LoVo (cell line): ENCODE measurements around the gene NPB.

Source experiments
- DNase-seq: peaks from one replicate; pipeline ENCODE4 v3.0.0-alpha.2; 2016; ENCODE audit warnings: low spot score

The NPB gene

DNA sequence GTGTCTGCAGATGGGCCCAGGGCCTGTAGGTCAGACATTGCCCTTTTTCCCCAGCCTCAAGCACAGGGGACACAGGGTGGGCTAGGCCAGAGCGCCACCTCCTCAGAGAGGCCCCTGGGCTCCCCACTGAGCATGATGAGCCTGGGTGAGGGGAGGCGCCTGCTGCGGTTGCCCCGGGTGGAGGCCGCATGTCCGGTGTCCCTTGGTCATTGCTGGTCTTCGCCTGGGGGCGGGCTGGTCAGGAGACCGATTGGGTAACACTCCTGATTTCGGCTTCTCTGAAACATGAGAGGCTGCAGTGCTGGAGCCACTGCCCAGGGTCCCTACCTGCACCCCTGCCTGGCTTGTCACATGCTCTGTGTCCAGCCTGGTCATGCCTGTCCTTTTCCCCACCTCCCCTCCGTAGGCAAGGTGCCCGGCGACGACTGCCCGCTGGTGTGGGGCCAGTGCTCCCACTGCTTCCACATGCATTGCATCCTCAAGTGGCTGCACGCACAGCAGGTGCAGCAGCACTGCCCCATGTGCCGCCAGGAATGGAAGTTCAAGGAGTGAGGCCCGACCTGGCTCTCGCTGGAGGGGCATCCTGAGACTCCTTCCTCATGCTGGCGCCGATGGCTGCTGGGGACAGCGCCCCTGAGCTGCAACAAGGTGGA lies 2.4 kb upstream of the NPB start:
- no peak for DNase-seq

DNA sequence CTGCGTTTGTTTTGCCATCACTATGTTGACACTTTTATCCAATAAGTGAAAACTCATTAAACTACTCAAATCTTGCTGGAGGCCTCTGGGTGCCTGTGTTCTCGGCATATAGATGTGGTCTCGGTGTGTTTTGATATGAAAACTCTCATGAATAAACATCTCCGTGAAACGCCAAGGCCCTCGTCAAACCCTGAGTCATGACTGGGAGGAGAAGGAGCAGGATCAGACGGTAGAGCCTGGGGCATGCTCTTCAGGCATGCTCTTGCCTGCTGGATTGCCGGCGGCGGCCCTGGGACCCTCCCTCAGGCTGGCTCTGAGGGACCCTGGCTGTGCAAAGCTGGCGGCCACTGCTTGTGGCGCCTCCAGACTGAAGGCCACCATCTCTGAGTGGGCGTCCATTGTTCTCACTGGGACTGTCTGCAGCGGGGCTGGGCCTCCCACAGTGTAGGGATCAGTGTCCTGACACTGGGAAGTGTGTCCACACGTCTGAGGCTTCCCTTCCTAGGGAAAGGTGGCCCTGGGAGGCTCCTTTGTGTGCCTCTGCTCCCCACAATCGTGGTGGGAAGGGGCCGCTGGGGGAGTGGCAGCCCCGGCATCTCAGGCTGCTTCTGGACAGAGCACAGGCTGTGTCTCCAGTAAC lies 1.7 kb upstream of the NPB start:
- no peak for DNase-seq

DNA sequence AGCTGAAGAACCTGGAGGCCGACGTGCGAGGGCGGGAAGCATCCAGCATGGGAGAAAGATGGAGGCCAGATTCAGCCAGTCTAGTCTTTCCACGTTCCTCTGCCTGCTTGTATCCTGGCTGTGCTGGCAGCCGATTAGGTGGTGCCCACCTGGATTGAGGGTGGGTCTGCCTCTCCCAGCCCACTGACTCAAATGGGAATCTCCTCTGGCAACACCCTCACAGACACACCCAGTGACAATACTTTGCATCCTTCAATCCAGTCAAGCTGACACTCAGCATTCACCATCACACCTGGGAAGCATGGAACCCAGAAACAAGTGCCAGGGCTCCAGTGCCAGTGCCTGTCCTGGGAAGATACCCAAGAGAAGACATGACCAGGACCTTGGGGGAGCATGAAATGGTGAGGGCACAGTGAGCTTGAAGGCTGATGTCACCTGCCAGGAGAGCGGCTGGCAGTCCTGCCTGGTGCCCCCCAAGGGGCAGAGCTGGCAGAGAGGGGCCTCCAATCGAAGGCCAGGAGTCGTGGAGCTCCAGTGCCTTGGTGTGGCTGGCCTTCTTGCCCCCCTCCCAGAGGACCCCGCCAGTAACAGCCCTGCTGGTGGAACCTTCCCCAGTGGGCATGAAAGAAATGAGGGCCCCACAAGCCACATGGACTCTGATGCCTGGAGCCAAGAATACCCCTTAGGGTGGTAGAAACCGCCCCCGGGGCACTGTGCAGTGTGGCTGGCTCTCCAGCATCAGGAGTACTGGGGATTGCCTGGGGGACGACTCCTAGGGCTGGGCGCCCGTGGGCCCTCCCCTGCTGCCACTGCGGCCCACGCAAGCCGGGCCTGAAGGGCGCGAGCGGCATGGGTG lies 643 bp upstream of the NPB start:
- no peak for DNase-seq

DNA sequence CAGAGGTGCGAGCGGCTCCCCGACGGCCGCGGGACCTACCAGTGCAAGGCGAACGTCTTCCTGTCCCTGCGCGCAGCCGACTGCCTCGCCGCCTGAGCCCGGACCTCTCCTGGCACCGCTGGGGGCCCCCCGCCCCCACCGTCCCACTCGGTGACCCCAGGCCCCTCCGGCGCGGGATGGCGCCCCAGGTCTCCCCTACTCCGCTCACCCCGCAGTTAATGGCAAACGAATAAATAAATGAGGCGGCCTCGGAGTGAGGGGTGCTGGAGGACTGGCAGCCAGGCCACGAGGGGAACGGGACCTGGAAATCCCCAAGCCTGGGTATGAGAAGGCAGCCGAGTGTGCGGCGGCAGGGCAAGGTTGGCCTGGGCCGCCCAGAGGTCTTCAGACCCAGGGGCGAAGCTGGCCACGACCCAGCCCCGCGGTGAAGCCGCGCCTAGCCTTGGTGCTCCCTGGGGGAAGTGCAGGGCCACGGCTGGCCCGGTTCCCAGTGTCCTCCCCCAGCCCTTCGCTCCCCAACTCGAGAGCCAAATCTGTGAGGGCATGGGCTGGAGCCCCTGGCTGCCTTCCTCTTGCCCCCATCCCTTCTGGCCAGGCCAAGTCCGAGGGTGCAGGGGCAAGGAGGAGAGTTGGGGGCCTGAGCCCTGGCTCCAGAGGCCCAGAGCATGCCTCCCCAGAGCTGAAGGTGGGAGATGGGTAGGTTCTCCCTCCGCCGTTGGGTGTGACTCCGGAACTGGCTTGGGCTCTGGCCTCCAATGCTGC lies 796 bp downstream of the NPB start:
- no peak for DNase-seq

DNA sequence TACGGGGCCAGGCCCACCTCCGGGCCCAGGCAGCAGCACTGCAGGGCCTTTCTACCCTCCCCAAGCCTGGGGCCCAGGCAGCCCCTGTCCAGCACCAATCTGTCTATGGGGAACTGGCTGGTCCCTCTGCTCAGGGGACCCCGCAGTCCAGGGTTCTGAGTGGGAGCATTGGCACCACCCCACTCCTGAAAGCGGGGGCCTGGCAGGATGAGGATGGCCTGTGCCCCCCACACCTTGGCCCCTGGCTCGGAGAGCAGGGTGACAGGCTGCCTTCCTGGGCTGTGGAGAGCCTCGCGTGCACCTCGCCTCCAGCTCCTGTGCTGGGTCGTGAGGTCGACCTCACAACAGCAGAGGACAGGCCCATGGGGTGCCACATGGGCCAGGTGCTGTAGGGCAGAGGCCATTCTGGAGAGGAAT lies 1.4 kb downstream of the NPB start:
- DNase-seq = no peak

DNA sequence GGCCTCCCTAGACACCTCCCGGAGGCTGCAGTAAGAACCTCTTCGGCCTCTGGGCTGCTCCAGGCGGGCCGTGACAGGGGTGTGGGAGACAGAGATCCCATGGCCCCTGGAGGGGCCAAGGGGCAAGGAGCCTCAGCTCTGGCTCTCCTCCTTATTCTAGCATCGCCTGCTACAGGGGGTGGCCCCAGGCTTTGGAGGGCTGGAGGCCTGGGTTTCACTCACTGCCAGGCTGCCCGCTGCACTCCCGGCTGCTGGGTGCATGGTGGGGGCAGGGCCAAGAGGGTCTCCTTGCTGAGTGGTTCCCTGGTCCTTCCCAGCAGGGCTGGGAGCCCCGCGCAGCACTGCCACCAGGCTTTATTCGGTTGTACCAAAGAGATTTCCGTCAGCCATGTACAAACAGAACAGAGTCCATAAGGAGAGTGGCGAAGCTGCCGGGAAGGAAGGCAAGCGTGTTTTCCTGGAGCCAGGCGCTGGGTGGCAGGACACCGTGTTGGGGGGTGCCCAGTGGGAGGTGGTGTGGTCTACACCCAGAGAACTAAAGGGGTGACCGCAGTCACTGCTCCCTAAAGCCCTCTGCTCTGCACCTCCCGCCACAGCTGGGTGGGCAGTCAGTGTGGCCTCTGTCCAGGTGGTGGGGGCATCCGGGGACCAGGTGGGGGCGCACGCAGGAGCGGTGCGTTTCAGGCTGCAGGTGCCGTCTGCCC lies 2.0 kb downstream of the NPB start:
- no peak for DNase-seq

DNA sequence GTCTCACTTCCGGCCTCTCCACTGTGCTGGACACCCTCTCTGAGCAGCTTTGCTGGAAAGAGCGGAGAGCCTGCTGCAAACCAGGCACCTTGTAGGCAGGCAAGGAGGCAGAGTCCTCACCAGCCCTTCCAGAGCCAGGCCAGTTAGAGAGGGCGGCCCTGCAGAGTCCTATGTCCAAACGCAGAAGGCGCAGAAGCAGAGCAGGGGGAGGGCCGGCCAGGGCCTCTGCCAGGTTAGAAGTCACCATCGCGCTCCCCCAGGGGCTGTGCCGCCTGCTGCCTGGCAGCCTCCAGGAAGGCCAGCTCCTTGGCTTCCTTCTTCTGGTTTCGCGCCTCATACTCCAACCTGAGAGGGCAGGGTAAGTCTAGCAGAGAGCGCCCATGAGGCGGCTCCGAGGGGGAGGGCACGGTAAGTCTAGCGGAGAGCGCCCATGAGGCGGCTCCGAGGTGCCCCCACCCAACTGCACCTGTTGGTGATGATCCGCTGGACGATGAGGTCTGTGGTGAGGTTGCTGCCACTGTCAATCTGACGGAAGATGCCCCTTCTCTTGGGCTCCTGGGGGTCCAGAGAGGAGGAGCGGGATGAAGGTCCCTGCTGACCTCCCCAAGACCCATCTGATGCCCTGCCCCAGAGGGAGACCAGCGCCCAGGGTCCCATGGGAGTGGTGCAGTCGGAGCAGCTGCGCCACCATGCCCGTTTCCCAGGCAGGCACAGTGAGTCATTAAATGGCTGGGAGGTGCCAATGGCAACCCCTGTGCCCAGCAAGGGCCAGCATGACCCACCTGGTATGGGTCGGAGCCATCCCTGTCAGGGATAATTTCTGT lies 2.8 kb downstream of the NPB start:
- DNase-seq = no peak

DNA sequence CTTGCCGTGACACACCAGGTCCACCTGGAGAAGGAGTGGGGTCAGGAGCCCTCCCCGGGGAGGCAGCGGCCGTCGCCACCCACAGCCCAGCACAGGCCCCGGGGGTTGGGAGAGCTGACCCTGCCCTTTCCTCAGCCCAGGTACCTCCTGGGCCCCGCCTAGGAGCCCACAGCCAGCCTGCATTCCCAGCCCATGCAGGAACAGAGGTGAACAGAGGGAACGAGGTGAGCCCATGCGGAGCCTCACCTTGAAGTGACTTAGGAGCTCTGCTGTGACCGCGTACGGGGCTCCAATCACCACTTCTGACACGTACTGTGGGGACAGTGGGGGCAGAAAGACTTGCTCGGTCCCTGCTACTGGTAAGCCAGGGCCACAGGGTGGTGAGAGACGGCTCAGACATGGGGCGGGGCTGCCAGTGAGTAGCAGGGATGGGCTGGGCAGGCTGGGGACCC lies 3.4 kb downstream of the NPB start:
- DNase-seq = no peak

DNA sequence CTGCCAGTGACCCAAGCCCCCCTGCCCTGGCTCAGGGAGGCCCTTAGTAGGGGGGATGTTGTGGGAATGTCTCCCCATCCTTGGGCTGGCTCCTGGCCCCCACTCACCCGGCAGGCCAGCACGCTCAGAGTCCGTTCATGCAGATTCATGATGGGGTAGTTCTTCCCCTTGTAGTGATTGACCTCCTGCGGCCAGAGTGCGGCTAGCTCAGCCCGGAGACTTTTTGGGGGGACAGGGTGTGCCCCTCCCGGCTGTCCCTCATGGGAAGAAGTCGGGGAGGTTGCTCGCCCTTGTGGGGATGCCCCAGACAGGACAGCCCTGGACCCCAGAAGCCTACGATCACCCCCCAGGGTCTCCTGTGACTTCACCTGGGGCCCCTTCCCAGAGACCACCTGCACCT lies 4.0 kb downstream of the NPB start:
- no peak for DNase-seq

DNA sequence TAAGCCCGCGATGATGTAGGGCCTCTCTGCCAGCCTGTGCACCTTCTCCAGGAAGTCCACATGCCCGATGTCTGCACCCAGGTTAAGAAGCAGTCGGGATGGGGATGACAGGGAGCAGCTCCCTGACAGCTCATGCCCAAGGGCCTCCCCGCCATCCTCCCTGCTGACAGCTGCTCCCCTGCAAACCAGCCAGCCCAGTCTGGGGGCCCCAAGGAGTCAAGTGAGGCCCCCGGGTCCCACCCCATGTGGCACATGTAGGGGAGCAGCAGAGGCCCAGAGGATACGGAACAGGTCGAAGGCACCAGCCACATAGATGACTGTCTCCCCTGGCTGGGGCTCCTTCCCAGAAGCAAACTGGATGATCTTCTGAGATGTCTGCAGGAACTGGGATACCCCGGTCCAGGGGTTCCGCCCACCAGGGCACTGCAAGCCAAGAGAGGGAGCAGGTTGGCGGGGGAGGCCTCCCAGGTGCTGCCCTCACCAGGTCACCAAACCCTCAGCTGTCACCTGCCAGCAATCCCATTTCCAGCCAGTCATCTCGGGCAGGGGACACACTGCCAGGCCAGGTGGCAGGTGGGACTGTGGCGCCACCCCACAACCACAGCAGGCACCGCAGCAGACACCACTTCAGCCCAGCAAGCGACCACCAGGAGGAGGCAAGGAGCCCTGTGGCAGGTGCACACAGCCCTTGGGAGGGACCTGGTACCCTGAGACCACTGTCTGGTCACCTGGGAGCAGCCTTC lies 4.6 kb downstream of the NPB start:
- no peak for DNase-seq

DNA sequence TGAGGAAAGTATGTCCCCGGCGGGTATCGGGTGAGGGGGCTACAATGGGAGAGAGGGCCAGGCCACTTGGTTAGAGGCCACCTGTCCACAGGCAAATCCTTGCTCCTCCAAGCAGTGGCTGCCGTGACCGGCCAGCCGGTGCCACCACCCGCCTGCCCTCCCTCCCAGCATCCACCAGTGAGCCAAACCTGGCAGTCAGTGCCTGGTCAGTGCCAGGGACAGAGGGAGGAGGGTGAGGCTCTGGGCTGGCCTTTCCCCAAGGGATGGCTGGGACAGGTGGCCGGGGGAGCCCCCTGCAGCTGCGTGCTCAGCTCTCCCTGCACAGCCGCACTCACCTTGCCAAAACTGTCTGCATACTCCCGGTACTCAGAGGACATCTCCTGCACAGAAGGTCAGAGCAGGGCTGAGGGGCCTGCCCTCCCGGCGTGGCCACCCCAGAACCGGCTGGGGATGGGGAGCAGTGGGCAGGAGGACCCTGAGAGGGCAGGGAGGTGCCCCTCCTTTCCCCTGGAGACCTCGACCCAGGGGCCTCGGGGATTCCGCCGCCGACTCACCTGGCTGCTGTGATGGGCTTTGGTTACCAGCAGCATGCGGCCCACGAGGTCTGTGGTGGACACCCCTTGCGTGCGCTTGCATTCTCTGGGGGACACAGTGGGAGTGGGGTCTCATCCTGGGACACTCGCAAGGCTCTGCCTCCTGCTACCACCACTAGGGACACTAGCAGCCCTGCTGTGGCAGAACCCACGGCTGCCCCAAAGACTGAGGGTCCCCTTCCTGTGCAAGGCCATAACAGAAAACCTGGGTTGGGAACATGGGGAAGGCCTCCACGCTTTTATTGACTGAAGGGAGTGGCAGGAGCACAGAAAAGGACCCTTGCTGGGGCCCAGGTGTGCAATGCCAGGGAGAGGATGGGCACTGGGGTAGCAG lies 5.4 kb downstream of the NPB start:
- no peak for DNase-seq

DNA sequence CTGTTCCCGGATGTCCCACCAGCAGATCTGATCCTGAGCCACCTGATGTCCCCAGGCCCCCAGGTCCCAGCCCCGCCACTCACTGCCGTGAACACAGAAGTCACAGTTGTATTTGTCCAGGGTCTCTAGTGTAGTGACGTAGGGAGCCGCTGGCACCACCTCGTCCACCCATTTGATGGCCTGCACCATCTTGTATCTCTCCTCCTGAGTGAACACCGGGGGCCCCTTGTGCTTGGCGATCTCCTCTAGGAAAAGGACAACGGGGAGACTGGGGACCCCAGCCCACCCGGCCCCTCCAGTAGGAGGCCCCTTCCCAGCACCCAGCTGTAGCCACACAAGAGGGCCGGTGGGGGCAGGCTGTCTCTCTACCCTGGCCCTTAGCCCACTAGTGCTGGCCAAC lies 6.8 kb downstream of the NPB start:
- DNase-seq = no peak

DNA sequence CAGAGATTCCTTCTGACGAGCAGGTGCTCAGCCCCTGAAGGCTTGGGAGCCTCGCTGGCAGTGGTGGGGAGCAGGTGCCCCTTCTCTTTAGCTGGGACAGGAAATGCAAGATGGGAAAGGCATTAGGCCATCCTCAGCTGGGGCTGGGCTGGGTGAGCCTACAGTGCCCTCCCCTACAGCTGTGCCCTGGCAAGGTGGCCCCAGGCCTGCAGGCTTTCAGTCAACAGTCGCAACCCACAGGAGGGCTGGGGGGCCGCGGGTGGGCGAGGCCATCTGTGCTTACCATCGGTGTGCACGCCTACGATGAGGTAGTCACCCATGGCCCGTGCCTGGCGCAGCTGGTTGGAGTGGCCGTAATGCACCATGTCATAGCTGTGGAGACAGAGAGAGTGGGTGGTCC lies 7.2 kb downstream of the NPB start:
- no peak for DNase-seq

DNA sequence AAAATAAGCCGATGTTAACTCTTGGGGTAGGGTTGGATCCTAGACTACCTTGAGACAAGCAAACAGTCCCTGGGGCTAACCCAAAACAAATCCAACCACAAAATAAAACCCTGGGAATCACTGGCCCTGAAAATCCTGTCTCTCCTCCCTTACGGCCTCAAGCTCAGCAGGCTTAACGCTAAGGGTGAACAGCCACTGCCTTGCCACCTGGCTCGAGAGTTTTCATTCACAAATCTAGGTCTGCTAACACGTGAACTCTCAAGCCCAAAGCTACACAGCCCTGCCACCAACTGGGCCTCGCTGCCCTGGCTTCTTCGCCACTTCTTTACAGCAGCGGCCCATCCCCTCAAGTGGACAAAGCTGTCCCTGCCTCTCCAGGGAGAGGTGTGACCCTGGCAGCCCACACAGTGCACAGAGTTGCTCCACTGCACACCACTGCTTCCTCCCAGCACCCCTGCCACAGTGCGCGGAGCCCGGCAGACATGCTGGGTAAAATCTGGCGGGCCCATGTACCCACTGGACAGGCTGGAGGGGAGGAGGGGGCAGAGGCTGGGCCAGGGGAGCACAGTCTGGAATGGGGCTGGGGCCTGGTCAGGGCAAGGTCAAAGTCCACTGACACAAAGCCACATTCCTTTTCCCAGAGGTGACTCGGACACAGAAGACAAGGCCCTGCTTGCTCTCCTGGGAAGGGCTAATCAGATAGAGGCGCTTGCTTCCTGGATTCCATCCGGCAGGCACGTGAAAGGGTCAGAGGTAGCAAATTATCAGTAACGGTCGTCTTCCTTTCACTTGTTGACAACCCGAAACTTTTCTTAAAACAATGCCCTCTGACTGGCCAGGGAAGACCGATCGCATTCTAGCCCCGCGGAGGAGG lies 8.2 kb downstream of the NPB start:
- DNase-seq = no peak

DNA sequence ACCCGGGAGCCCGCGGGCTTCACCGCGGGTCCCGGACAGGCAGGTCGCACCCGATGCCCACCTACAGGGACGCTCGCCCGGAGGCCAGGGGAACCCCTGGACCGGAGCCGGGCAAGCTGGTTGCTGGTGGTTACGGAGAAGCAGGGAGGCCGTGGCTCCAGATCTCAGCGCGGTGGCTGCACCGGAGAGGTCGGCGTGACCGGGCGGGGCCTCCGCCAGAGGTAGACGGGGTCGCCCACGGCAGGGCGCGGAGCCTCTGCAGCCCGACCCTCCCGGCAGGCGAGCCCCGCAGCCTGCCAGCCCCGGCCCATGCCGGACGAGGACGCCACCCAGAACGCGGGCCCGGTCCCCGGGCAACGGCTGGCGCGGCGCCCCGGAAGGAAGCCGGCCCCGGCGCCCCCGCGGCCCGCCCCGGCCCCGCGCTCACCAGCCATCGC lies 8.8 kb downstream of the NPB start:
- no peak for DNase-seq

DNA sequence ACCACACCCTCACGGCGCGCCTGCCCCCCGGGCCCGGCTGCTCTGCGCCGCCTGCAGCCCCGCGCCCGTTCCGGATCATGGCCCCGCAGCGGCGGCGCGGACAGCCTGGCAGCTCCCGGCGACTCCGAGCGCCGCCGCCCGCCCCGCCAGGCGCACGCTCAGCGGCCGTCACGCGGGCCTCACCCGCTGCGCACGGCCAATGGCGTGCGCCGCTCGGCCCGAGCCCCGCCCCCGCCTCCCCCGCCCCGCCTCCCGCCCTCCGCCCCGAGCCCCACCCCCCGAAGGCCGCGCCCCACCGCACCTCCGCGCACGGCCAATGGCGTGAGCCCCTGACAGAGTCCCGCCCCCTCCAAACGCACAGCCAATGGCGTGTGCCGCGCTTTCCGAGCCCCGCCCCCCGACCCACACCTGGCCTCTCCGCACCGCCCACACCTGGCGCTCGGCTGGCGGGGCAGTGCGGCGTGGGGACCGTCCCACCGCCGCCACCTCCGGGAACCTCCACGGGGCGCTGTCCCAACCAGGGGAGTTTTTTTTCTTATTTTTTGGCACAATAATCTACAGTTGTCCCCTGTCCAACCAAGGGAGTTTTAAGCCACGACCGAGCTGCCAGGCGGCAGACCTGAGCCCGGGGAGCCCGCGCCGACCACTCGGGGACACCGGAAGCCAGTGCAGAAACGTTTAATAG lies 9.4 kb downstream of the NPB start, which contains the start of gene PCYT2:
Gene PCYT2, minus strand, starts transcription at position 123 of the 685 bp plus-strand sequence. Its CDS starts 44 bp downstream, at position 79.
- peak; percentile 92 for DNase-seq

DNA sequence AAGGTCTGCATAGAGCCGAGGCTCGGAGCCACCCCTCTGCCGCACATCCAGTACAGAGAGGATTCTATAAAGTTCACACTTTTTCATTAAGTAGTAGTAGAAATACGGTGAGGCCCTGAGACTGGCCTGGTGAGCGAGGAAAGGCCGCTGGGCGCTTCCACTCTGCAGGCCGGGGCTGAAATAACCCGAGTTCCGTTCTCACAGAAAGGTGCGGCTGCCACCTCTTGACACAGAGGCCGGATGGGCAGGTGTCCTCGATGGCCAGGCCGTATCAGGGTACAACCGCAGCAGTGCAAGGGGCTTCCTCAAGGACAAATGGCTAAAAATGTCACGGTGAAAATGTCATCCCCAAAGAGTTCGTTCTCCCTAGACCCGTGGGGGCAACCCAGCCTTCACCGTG lies 9.9 kb downstream of the NPB start:
- DNase-seq = no peak
